PC-9 (cell line): Measurements from ENCODE around the gene GABRG3. TPM values are rescaled to one million over a fixed set of nuclear protein-coding genes. Genes with fewer than 3 reads are reported as not detected.

ENCODE experiments used
- BruUV-seq: library from RNA; stranded (reverse); fragments of 400-500 nt; replicated peaks from 2 replicates; lab custom pipeline; 2021; lab: Mats Ljungman, UMichigan
- CTCF ChIA-PET: fragments of 300-600 bp; sonication (Branson Sonifier 250); formaldehyde crosslinking; loops from one replicate; lab custom pipeline; 2022; ENCODE audit warnings: antibody characterized with exemption; lab: Charles Lee
- POLR2A ChIA-PET: fragments of 300-600 bp; sonication (Branson Sonifier 250); formaldehyde crosslinking; loops from one replicate; lab custom pipeline; 2022; ENCODE audit warnings: antibody characterized with exemption; ENCODE audit not compliant: unreplicated experiment; lab: Charles Lee
- DNase-seq, 2 experiments: peaks; one replicate each; pipeline versions ENCODE4 v3.0.0 to v3.0.0-alpha.2; 2015 to 2022; ENCODE audit warnings: mixed read lengths in 1 of 2
- H2AFZ ChIP-seq: fragments of 200-600 bp; sonication (generic); 2 replicates; pipeline ENCODE4 v1.8.1; 2017; ENCODE audit warnings: antibody characterized with exemption
- H3F3A ChIP-seq: fragments of 200-600 bp; sonication (generic); 2 replicates; pipeline ENCODE4 v1.8.1; 2017; ENCODE audit warnings: antibody characterized with exemption, mild to moderate bottlenecking, low read depth; ENCODE audit not compliant: insufficient read depth
- H3K27ac ChIP-seq: fragments of 200-600 bp; sonication (generic); 2 replicates; pipeline ENCODE4 v1.6.1; 2016; ENCODE audit warnings: mixed run types
- H3K27me3 ChIP-seq: fragments of 200-600 bp; sonication (generic); 2 replicates; pipeline ENCODE4 v1.6.1; 2016; ENCODE audit warnings: low read depth, mixed run types; ENCODE audit not compliant: insufficient read depth
- H3K36me3 ChIP-seq: fragments of 200-600 bp; sonication (generic); 2 replicates; pipeline ENCODE4 v1.6.1; 2016; ENCODE audit warnings: low read depth, mixed run types
- H3K4me1 ChIP-seq: fragments of 200-600 bp; sonication (generic); replicated peaks from 2 replicates; pipeline ENCODE4 v1.6.1; 2016; ENCODE audit warnings: mixed run types; ENCODE audit not compliant: insufficient read depth
- H3K4me2 ChIP-seq: fragments of 200-600 bp; sonication (generic); 2 replicates; pipeline ENCODE4 v1.6.1; 2017; ENCODE audit warnings: mixed run types
- H3K4me3 ChIP-seq: fragments of 200-600 bp; sonication (generic); 2 replicates; pipeline ENCODE4 v1.6.1; 2016; ENCODE audit warnings: mixed run types
- H3K79me2 ChIP-seq: fragments of 200-600 bp; sonication (generic); 2 replicates; pipeline ENCODE4 v1.6.1; 2017; ENCODE audit warnings: low read depth, mixed run types
- H3K9me2 ChIP-seq: fragments of 200-600 bp; sonication (generic); 2 replicates; pipeline ENCODE4 v1.8.1; 2017; ENCODE audit warnings: mild to moderate bottlenecking; ENCODE audit not compliant: insufficient read depth
- H3K9me3 ChIP-seq: fragments of 200-600 bp; sonication (generic); 2 replicates; pipeline ENCODE4 v1.8.1; 2016; ENCODE audit warnings: low read depth; ENCODE audit not compliant: insufficient read depth
- H4K20me1 ChIP-seq: fragments of 200-600 bp; sonication (generic); 2 replicates; pipeline ENCODE4 v1.8.1; 2017; ENCODE audit not compliant: insufficient read depth
- CTCF ChIP-seq: fragments of 200-600 bp; sonication (generic); conservative IDR thresholded peaks from 2 replicates; pipeline ENCODE4 v1.6.1; 2017; ENCODE audit warnings: mixed run types, antibody characterized with exemption, mild to moderate bottlenecking, moderate library complexity
- EZH2 ChIP-seq: fragments of 200-600 bp; sonication (generic); IDR thresholded peaks from 2 replicates; pipeline ENCODE4 v1.8.0; 2017; ENCODE audit warnings: antibody characterized with exemption, low read depth
- intact Hi-C: fragments of 100-400 bp; cut with micrococcal nuclease; formaldehyde crosslinking; loops from one replicate; pipeline ENCODE4 v1.10.0; 2022; ENCODE audit not compliant: unreplicated experiment
- total RNA-seq: library from RNA; stranded (reverse); gene quantifications from 2 replicates; pipeline ENCODE4 v1.2.3, GENCODE V29; 2021

Gene GABRG3
- total RNA-seq, 1 experiment from 2014 or later = not detected

GRCh38 chr15:27238707-27239423 lies 267.9 kb downstream of the GABRG3 start:
- intact Hi-C loops = no loop called here
- no TSS peak for BruUV-seq

GRCh38 chr15:27241943-27242342 lies 271.0 kb downstream of the GABRG3 start:
- intact Hi-C loops = no loop called here
- CTCF ChIA-PET = no interaction called here
- Histone ChIP-seq H2AFZ (no peak overlapping the region), H3K27ac (no peak overlapping the region), H3K36me3 (no peaks in the 10 kb centered on the region), H3K4me1 (no peaks in the 10 kb centered on the region), H4K20me1 (no peaks in the 10 kb centered on the region), H3K4me3 (no peak overlapping the region), H3K79me2 (no peaks in the 10 kb centered on the region), H3K4me2 (no peak overlapping the region), H3K9me3 (no peaks in the 10 kb centered on the region), H3K27me3 (peaks cover 4% of the 10 kb centered on the region; the same call in 1 of the 2 replicates), H3K9me2 (no peaks in the 10 kb centered on the region), H3F3A (no peaks in the 10 kb centered on the region)
- no peak for DNase-seq
- BruUV-seq = no TSS peak
- TF ChIP-seq EZH2 (no peak), CTCF (no peak)
- POLR2A ChIA-PET = no interaction called here

More at GRCh38 chr15:27238707-27239423, 267.9 kb downstream of the GABRG3 start:
- ChIA-PET CTCF (no interaction called here), POLR2A (no interaction called here)
- no peak overlapping the region for H3K4me2 ChIP-seq
- no peaks in the 10 kb centered on the region for H3K9me2 ChIP-seq
- no peaks in the 10 kb centered on the region for H3K36me3 ChIP-seq
- TF ChIP-seq CTCF (no peak), EZH2 (no peak)
- H3K4me3 ChIP-seq = no peak overlapping the region
- H3K27me3 ChIP-seq = peaks cover 8% of the 10 kb centered on the region; the same call in 1 of the 2 replicates
- DNase-seq = no peak
- no peaks in the 10 kb centered on the region for H3K9me3 ChIP-seq
- no peaks in the 10 kb centered on the region for H3K79me2 ChIP-seq
- H3K4me1 ChIP-seq = no peaks in the 10 kb centered on the region
- no peaks in the 10 kb centered on the region for H4K20me1 ChIP-seq
- no peak overlapping the region for H3K27ac ChIP-seq
- no peaks in the 10 kb centered on the region for H3F3A ChIP-seq
- H2AFZ ChIP-seq = no peak overlapping the region

GRCh38 chr15:27244047-27244446 lies 273.1 kb downstream of the GABRG3 start:
- BruUV-seq = no TSS peak
- CTCF ChIA-PET = no interaction called here
- H3K9me2 ChIP-seq = no peaks in the 10 kb centered on the region

More at GRCh38 chr15:27244047-27244446, 273.1 kb downstream of the GABRG3 start:
- H3F3A ChIP-seq = no peaks in the 10 kb centered on the region
- H3K4me1 ChIP-seq = no peaks in the 10 kb centered on the region
- no peaks in the 10 kb centered on the region for H3K36me3 ChIP-seq
- TF ChIP-seq CTCF (no peak), EZH2 (no peak)
- no peaks in the 10 kb centered on the region for H3K9me3 ChIP-seq
- H3K79me2 ChIP-seq = no peaks in the 10 kb centered on the region
- no peak overlapping the region for H3K4me2 ChIP-seq
- no peak overlapping the region for H3K4me3 ChIP-seq
- no peak overlapping the region for H2AFZ ChIP-seq
- intact Hi-C loops = no loop called here
- POLR2A ChIA-PET = no interaction called here
- H3K27ac ChIP-seq = no peak overlapping the region
- DNase-seq = no peak
- H4K20me1 ChIP-seq = no peaks in the 10 kb centered on the region
- H3K27me3 ChIP-seq = peaks cover 12% of the 10 kb centered on the region; the same call in 1 of the 2 replicates
